Activated T-helper 17 cell treated with anti-CD3 and anti-CD28 coated beads, Interleukin-2, amount 50 U/mL, for 72 hours (primary cell): ENCODE data around the gene MYO1D. TPM values are rescaled to one million over a fixed set of nuclear protein-coding genes. Genes with fewer than 3 reads are reported as not detected.

Experiments used
- ATAC-seq: fragments of 150-1000 bp; cut with Tn5 transposase; replicated peaks from 2 replicates; pipeline ENCODE4 v1.10.0; 2021; ENCODE audit warnings: mild to moderate bottlenecking, moderate library complexity
- H3K27ac Mint-ChIP-seq: one replicate; pipeline ENCODE4 v1.8.0; 2022; ENCODE audit warnings: mixed read lengths
- H3K27me3 Mint-ChIP-seq: one replicate; pipeline ENCODE4 v1.8.0; 2022; ENCODE audit warnings: mixed read lengths
- H3K36me3 Mint-ChIP-seq: one replicate; pipeline ENCODE4 v1.8.0; 2022; ENCODE audit warnings: low read depth, mild to moderate bottlenecking, mixed read lengths
- H3K4me1 Mint-ChIP-seq: one replicate; pipeline ENCODE4 v1.8.0; 2022; ENCODE audit warnings: mixed read lengths
- H3K4me3 Mint-ChIP-seq: one replicate; pipeline ENCODE4 v1.8.0; 2022; ENCODE audit warnings: mild to moderate bottlenecking, mixed read lengths
- H3K9me3 Mint-ChIP-seq: one replicate; pipeline ENCODE4 v1.8.0; 2022; ENCODE audit warnings: mixed read lengths
- total RNA-seq, 2 donors: library from RNA; stranded (reverse); gene quantifications; one replicate each; pipeline ENCODE4 v1.2.3, GENCODE V29; 2022

MYO1D gene
- total RNA-seq, 2 donors from 2014 or later: 9.1 to 32.0 TPM

GRCh38 chr17:32502710-32503109 is 374.2 kb downstream of the MYO1D start:
- ATAC-seq: no peak
- Mint-ChIP-seq H3K4me1 (peaks cover 37% of the 10 kb centered on the region), H3K27me3 (no peaks in the 10 kb centered on the region), H3K36me3 (no peaks in the 10 kb centered on the region), H3K27ac (peak overlapping the region; percentile 28), H3K4me3 (peak overlapping the region; percentile 75), H3K9me3 (no peaks in the 10 kb centered on the region)

- H3K27me3 Mint-ChIP-seq: no peaks in the 10 kb centered on the region
- H3K4me1 Mint-ChIP-seq: peaks cover 37% of the 10 kb centered on the region
- no peaks in the 10 kb centered on the region for H3K9me3 Mint-ChIP-seq
- ATAC-seq: no peak
- no peaks in the 10 kb centered on the region for H3K36me3 Mint-ChIP-seq
- peak overlapping the region; percentile 28 for H3K27ac Mint-ChIP-seq
- no peak overlapping the region for H3K4me3 Mint-ChIP-seq
Measured at GRCh38 chr17:32502013-32502412, 374.9 kb downstream of the MYO1D start.

- Mint-ChIP-seq H3K27ac (no peak overlapping the region), H3K27me3 (no peaks in the 10 kb centered on the region), H3K9me3 (no peaks in the 10 kb centered on the region), H3K36me3 (no peaks in the 10 kb centered on the region), H3K4me1 (peaks cover 13% of the 10 kb centered on the region), H3K4me3 (no peak overlapping the region)
- ATAC-seq: no peak
Measured at GRCh38 chr17:32498391-32498790, 378.5 kb downstream of the MYO1D start.

GRCh38 chr17:32497431-32498205 is 379.3 kb downstream of the MYO1D start:
- Mint-ChIP-seq H3K4me1 (peaks cover 13% of the 10 kb centered on the region), H3K9me3 (no peaks in the 10 kb centered on the region), H3K27me3 (no peaks in the 10 kb centered on the region), H3K4me3 (no peak overlapping the region), H3K36me3 (no peaks in the 10 kb centered on the region), H3K27ac (no peak overlapping the region)
- ATAC-seq: no peak

- H3K27me3 Mint-ChIP-seq: no peaks in the 10 kb centered on the region
- ATAC-seq: no peak
- no peaks in the 10 kb centered on the region for H3K9me3 Mint-ChIP-seq
- no peak overlapping the region for H3K27ac Mint-ChIP-seq
- no peaks in the 10 kb centered on the region for H3K36me3 Mint-ChIP-seq
- peaks cover 16% of the 10 kb centered on the region for H3K4me1 Mint-ChIP-seq
- no peak overlapping the region for H3K4me3 Mint-ChIP-seq
Measured at GRCh38 chr17:32496395-32497073, 380.4 kb downstream of the MYO1D start.

GRCh38 chr17:32495359-32496231 is 381.3 kb downstream of the MYO1D start:
- no peaks in the 10 kb centered on the region for H3K9me3 Mint-ChIP-seq
- ATAC-seq: no peak
- peaks cover 16% of the 10 kb centered on the region for H3K4me1 Mint-ChIP-seq
- H3K4me3 Mint-ChIP-seq: no peak overlapping the region
- no peak overlapping the region for H3K27ac Mint-ChIP-seq
- H3K36me3 Mint-ChIP-seq: peaks cover 7% of the 10 kb centered on the region
- no peaks in the 10 kb centered on the region for H3K27me3 Mint-ChIP-seq

GRCh38 chr17:32494621-32495358 is 382.1 kb downstream of the MYO1D start:
- Mint-ChIP-seq H3K4me3 (no peak overlapping the region), H3K4me1 (peaks cover 16% of the 10 kb centered on the region), H3K27ac (no peak overlapping the region), H3K36me3 (peaks cover 15% of the 10 kb centered on the region), H3K27me3 (no peaks in the 10 kb centered on the region), H3K9me3 (no peaks in the 10 kb centered on the region)
- ATAC-seq: no peak

GRCh38 chr17:32493976-32494513 is 382.9 kb downstream of the MYO1D start:
- no peak overlapping the region for H3K27ac Mint-ChIP-seq
- H3K9me3 Mint-ChIP-seq: no peaks in the 10 kb centered on the region
- H3K4me3 Mint-ChIP-seq: no peak overlapping the region

GRCh38 chr17:32493571-32493970 is 383.4 kb downstream of the MYO1D start:
- H3K27me3 Mint-ChIP-seq: no peaks in the 10 kb centered on the region
- H3K4me1 Mint-ChIP-seq: peaks cover 16% of the 10 kb centered on the region
- no peaks in the 10 kb centered on the region for H3K9me3 Mint-ChIP-seq
- no peak overlapping the region for H3K4me3 Mint-ChIP-seq
- no peak for ATAC-seq
- no peak overlapping the region for H3K27ac Mint-ChIP-seq
- H3K36me3 Mint-ChIP-seq: peaks cover 27% of the 10 kb centered on the region

More at GRCh38 chr17:32493976-32494513, 382.9 kb downstream of the MYO1D start:
- Mint-ChIP-seq H3K27me3 (no peaks in the 10 kb centered on the region), H3K4me1 (peaks cover 16% of the 10 kb centered on the region), H3K36me3 (peaks cover 22% of the 10 kb centered on the region)
- ATAC-seq: no peak

- Mint-ChIP-seq H3K4me3 (peak overlapping the region; percentile 94), H3K4me1 (peaks cover 20% of the 10 kb centered on the region), H3K27ac (peak overlapping the region; percentile 39), H3K36me3 (peaks cover 35% of the 10 kb centered on the region), H3K9me3 (no peaks in the 10 kb centered on the region), H3K27me3 (no peaks in the 10 kb centered on the region)
- no peak for ATAC-seq
Measured at GRCh38 chr17:32492648-32493289, 384.2 kb downstream of the MYO1D start.

- Mint-ChIP-seq H3K4me3 (peak overlapping the region; percentile 94), H3K4me1 (peaks cover 20% of the 10 kb centered on the region), H3K27me3 (no peaks in the 10 kb centered on the region), H3K9me3 (no peaks in the 10 kb centered on the region), H3K27ac (peak overlapping the region; percentile 39), H3K36me3 (peaks cover 39% of the 10 kb centered on the region)
- no peak for ATAC-seq
Measured at GRCh38 chr17:32492264-32492589, 384.7 kb downstream of the MYO1D start.

- Mint-ChIP-seq H3K4me1 (peaks cover 20% of the 10 kb centered on the region), H3K9me3 (no peaks in the 10 kb centered on the region), H3K4me3 (peak overlapping the region; percentile 94), H3K36me3 (peaks cover 39% of the 10 kb centered on the region), H3K27ac (peak overlapping the region; percentile 39), H3K27me3 (no peaks in the 10 kb centered on the region)
- ATAC-seq: peak; percentile 54
Measured at GRCh38 chr17:32491371-32492263, 385.3 kb downstream of the MYO1D start.

- Mint-ChIP-seq H3K9me3 (no peaks in the 10 kb centered on the region), H3K27ac (no peak overlapping the region), H3K4me3 (peak overlapping the region; percentile 94), H3K4me1 (peaks cover 20% of the 10 kb centered on the region), H3K27me3 (no peaks in the 10 kb centered on the region), H3K36me3 (peaks cover 39% of the 10 kb centered on the region)
- ATAC-seq: no peak
Measured at GRCh38 chr17:32490101-32490482, 386.8 kb downstream of the MYO1D start.
